Naive thymus-derived CD4-positive, alpha-beta T cell (primary cell): ENCODE measurements around the gene CCDC159. TPM values are rescaled to one million over a fixed set of nuclear protein-coding genes. Genes with fewer than 3 reads are reported as not detected.
"Not testable (repeated sequence)": the region's sequence is repeated elsewhere in the genome, so short reads cannot be mapped to it uniquely, and the experiment has no call there.

Experiments
- ATAC-seq: fragments of 150-1000 bp; cut with Tn5 transposase; 2 replicates; pipeline ENCODE4 v1.10.0; 2021; ENCODE audit warnings: mild to moderate bottlenecking, moderate library complexity
- CTCF ChIA-PET: fragments of 350-600 bp; sonication (Branson Sonifier 250); formaldehyde crosslinking; loops from one replicate; lab custom pipeline; 2021; ENCODE audit warnings: antibody characterized with exemption; lab: Charles Lee
- POLR2A ChIA-PET: fragments of 350-600 bp; sonication (Branson Sonifier 250); formaldehyde crosslinking; loops from one replicate; lab custom pipeline; 2021; ENCODE audit warnings: antibody characterized with exemption, inconsistent platforms; lab: Charles Lee
- DNase-seq, 9 donors: peaks; one replicate each; pipeline versions ENCODE4 v3.0.0 to v3.0.0-alpha.2; 2020 to 2022; ENCODE audit warnings: mixed read lengths in 1 of 9
- H3K27ac ChIP-seq: one replicate; pipeline ENCODE4 v1.7.0; 2013; ENCODE audit warnings: mild to moderate bottlenecking, low read depth, low read length, moderate library complexity
- H3K27me3 ChIP-seq, 2 donors: one replicate each; pipeline ENCODE4 v1.7.0; 2013; ENCODE audit warnings: low read length in 2 of 2, mild to moderate bottlenecking in 2 of 2, moderate library complexity in 2 of 2; ENCODE audit not compliant: control insufficient read depth in 2 of 2, insufficient read depth in 2 of 2
- H3K36me3 ChIP-seq, 3 experiments: 1 replicate in 2 of 3; 2 replicates in 1 of 3; pipeline ENCODE4 v1.7.0; 2013; ENCODE audit warnings: low read length in 3 of 3, mild to moderate bottlenecking in 3 of 3, moderate library complexity in 1 of 3; ENCODE audit not compliant: insufficient read depth in 3 of 3, control insufficient read depth in 2 of 3
- H3K4me1 ChIP-seq, 2 donors: one replicate each; pipeline ENCODE4 v1.7.0; 2013; ENCODE audit warnings: low read length in 2 of 2, mild to moderate bottlenecking in 2 of 2, moderate library complexity in 1 of 2; ENCODE audit not compliant: control insufficient read depth in 2 of 2, insufficient read depth in 2 of 2
- H3K4me3 ChIP-seq: 2 replicates; pipeline ENCODE4 v1.7.0; 2013; ENCODE audit warnings: mild to moderate bottlenecking, low read length
- H3K9me3 ChIP-seq, 3 experiments: 1 replicate in 2 of 3; 2 replicates in 1 of 3; pipeline ENCODE4 v1.7.0; 2013; ENCODE audit warnings: low read length in 3 of 3; ENCODE audit not compliant: control insufficient read depth in 2 of 3
- H3K27ac Mint-ChIP-seq, 9 donors: one replicate each; pipeline ENCODE4 v1.8.0; 2020 to 2022; ENCODE audit warnings: mixed read lengths in 9 of 9, mild to moderate bottlenecking in 8 of 9, moderate library complexity in 5 of 9, inconsistent platforms in 2 of 9
- H3K27me3 Mint-ChIP-seq, 5 donors: one replicate each; pipeline ENCODE4 v1.8.0; 2021 to 2022; ENCODE audit warnings: mixed read lengths in 5 of 5, mild to moderate bottlenecking in 1 of 5
- H3K36me3 Mint-ChIP-seq, 5 donors: one replicate each; pipeline ENCODE4 v1.8.0; 2020 to 2022; ENCODE audit warnings: mixed read lengths in 5 of 5, mild to moderate bottlenecking in 3 of 5, inconsistent platforms in 1 of 5
- H3K4me1 Mint-ChIP-seq, 7 donors: one replicate each; pipeline ENCODE4 v1.8.0; 2020 to 2022; ENCODE audit warnings: mixed read lengths in 7 of 7, mild to moderate bottlenecking in 3 of 7, inconsistent platforms in 1 of 7
- H3K4me3 Mint-ChIP-seq, 10 donors: one replicate each; pipeline ENCODE4 v1.8.0; 2020 to 2022; ENCODE audit warnings: mild to moderate bottlenecking in 10 of 10, mixed read lengths in 10 of 10, moderate library complexity in 6 of 10, inconsistent platforms in 2 of 10
- H3K9me3 Mint-ChIP-seq, 11 donors: one replicate each; pipeline ENCODE4 v1.8.0; 2020 to 2022; ENCODE audit warnings: mixed read lengths in 11 of 11, mild to moderate bottlenecking in 4 of 11, inconsistent platforms in 1 of 11, moderate library complexity in 1 of 11
- intact Hi-C, 2 donors: fragments of 100-400 bp; cut with micrococcal nuclease; formaldehyde crosslinking; loops; one replicate each; pipeline ENCODE4 v1.15.1; 2023
- polyA plus RNA-seq, 2 donors: library from polyadenylated mRNA; unstranded; fragments of 300-500 nt; fragmentation: Illumina TruSeq; gene quantifications; one replicate each; pipeline ENCODE4 v1.2.3, GENCODE V29; 2021
- total RNA-seq, 6 experiments: library from RNA in 5 of 6; stranded (reverse) in 5 of 6; gene quantifications; 1 replicate in 5 of 6; 2 replicates in 1 of 6; pipeline ENCODE4 v1.2.3 and lab custom pipeline; 2021 to 2026

Gene CCDC159
- total and polyA plus RNA-seq, 7 experiments from 2014 or later = 10.0 to 87.4 (median 57.5) TPM

DNA sequence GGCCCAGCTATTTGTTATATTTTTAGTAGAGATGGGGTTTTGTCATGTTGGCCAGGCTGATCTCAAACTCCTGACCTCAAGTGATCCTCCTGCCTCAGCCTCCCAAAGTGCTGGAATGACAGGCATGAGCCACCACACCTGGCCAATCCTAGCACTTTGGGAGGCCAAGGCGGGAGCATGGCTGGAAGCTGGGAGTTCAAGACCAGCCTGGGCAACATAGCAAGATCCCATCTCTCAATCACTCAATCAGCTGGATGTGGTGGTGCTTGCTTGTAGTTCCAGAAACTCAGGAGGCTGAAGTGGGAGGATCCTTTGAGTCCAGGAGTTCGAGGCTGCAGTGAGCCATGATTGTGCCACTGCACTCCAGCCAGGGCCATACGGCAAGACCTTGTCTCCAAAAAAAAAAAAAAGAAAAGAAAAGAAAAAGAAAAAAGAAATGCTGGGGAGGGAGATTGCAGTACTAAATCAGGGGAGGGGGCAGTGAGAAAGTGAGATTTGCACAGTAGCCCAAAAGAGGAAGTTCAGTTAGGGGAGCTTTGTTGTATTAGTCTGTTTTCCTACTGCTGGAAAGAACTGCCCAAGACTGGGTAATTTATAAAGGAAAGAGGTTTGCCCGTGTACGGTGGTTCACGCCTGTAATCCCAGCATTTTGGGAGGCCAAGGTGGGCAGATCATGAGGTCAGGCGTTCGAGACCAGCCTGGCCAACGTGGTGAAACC is 25.9 kb upstream of the CCDC159 start:
- Mint-ChIP-seq H3K27me3 (peaks cover 4 to 25% (median 7%) of the 10 kb centered on the region in 5 donors), H3K27ac (peak overlapping the region in 1 of 9 donors; percentile 37), H3K4me1 (peaks cover 12 to 32% (median 17%) of the 10 kb centered on the region in 7 donors)
- H3K9me3 ChIP-seq, intact Hi-C loops, H3K27ac ChIP-seq, H3K36me3 ChIP-seq, H3K4me3 Mint-ChIP-seq, H3K36me3 Mint-ChIP-seq, H3K9me3 Mint-ChIP-seq, DNase-seq, ATAC-seq, H3K4me3 ChIP-seq, CTCF ChIA-PET, H3K27me3 ChIP-seq: not testable (repeated sequence)
- POLR2A ChIA-PET = interaction anchor here (0.6 kb wide), 1 partner anchor 718 kb away, joined by 4 read pairs; no protein-coding TSS in a partner anchor
- peaks cover 0 to 12% of the 10 kb centered on the region in 2 donors for H3K4me1 ChIP-seq

DNA sequence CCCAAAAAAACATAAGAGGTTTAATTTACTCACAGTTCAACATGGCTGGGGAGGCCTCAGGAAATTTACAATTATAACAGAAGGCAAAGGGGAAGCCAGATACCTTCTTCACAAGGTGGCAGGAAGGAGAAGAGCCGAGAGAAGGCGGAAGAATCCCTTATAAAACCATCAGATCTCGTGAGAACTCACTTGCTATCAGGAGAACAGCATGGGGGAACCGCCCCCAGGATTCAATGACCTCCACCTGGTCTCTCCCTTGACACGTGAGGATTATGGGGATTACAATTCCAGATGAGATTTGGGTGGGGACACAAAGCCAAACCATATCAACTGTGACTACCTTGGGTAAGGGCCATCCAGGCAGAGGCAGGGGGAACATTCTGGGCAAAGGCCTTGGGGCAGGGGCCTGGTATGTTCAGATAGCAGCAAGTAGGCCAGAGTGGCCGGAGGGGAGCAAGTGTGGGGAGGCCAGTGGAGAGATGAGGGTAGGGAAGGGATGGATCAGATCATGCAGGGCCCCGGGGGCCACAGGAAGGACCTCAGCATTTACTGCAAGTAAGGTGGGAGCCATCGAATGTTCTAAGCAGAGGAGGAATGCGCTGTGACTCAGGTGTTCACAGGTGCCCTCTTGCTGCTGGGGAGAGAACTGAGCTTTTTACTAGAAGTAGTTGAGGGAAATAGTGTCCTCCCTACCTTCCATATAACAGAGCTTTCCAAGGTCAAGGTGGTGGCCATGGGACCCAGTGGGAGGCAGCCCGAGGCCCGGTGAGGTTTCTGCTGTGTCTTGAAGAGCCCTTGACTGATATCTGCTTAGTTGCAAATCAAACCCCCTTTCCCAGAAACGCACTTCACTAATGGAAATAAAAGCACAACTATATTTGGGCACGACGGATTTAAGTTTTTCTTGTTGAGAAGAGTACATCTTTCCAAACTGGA is 24.9 kb upstream of the CCDC159 start:
- ChIA-PET CTCF (interaction anchor here (0.6 kb wide), 1 partner anchor 53 kb away, joined by 3 read pairs; the partner anchor contains the start of gene SWSAP1), POLR2A (no interaction called here)
- no peak for DNase-seq
- no peaks in the 10 kb centered on the region for H3K27me3 ChIP-seq
- peaks cover 0 to 3% (median 0%) of the 10 kb centered on the region in 3 experiments for H3K36me3 ChIP-seq
- no peak overlapping the region for H3K27ac ChIP-seq
- peaks cover 4 to 25% (median 7%) of the 10 kb centered on the region in 5 donors for H3K27me3 Mint-ChIP-seq
- H3K4me3 Mint-ChIP-seq = no peak overlapping the region
- intact Hi-C loops = no loop called here
- H3K4me3 ChIP-seq = no peak overlapping the region
- H3K36me3 Mint-ChIP-seq = peaks cover 0 to 5% (median 0%) of the 10 kb centered on the region in 5 donors
- peaks cover 0 to 1% (median 0%) of the 10 kb centered on the region in 11 donors for H3K9me3 Mint-ChIP-seq
- H3K4me1 ChIP-seq = peaks cover 0 to 12% of the 10 kb centered on the region in 2 donors
- peak overlapping the region in 2 of 9 donors; percentile 37 to 48 for H3K27ac Mint-ChIP-seq
- peaks cover 12 to 32% (median 17%) of the 10 kb centered on the region in 7 donors for H3K4me1 Mint-ChIP-seq
- H3K9me3 ChIP-seq = no peaks in the 10 kb centered on the region
- no peak for ATAC-seq

DNA sequence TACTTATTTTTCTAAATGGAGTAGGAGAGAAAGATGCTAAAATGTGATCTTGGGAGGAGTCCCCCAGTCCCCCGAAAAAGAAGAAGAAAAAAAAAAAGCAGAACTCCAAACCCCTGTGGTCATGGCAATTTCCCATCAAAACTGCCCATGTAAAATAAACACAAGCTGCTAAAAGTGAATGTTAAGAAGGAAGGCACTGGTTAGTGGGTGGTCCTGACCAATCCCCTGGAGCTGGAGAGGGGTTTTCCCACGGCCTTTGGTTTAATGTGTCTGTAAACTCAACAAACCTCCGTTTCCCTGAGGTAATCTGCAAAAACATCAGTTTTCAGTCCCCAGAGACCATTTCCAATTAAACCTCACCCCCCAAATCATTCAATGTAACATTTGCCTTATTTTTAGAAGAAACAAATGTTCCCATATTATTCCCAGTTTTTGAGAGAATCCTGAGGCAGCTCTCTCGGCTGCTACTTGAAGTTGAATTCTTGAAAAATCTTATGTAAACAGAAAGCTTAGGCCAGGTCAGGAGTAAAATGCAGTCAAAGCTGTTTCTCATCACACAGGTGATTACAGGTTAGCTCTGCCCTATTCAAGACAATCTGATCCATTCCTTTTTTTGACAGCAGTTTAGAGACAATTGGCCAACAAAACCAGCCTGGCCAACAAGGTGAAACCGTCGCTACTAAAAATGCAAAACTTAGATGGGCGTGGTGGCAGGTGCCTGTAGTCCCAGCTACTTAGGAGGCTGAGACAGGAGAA is 23.9 kb upstream of the CCDC159 start:
- Histone ChIP-seq H3K4me1 (peaks cover 0 to 12% of the 10 kb centered on the region in 2 donors), H3K27me3 (no peaks in the 10 kb centered on the region), H3K36me3 (peaks cover 0 to 3% (median 0%) of the 10 kb centered on the region in 3 experiments), H3K4me3 (no peak overlapping the region), H3K9me3 (no peaks in the 10 kb centered on the region), H3K27ac (no peak overlapping the region)
- H3K9me3 Mint-ChIP-seq = no peaks in the 10 kb centered on the region
- no peak overlapping the region for H3K4me3 Mint-ChIP-seq
- H3K4me1 Mint-ChIP-seq = peaks cover 12 to 32% (median 17%) of the 10 kb centered on the region in 7 donors
- peaks cover 0 to 10% (median 5%) of the 10 kb centered on the region in 5 donors for H3K36me3 Mint-ChIP-seq
- intact Hi-C loops = no loop called here
- ChIA-PET CTCF (no interaction called here), POLR2A (no interaction called here)
- peaks cover 0 to 18% (median 0%) of the 10 kb centered on the region in 5 donors for H3K27me3 Mint-ChIP-seq
- H3K27ac Mint-ChIP-seq = no peak overlapping the region
- ATAC-seq (no peak), DNase-seq (no peak)

DNA sequence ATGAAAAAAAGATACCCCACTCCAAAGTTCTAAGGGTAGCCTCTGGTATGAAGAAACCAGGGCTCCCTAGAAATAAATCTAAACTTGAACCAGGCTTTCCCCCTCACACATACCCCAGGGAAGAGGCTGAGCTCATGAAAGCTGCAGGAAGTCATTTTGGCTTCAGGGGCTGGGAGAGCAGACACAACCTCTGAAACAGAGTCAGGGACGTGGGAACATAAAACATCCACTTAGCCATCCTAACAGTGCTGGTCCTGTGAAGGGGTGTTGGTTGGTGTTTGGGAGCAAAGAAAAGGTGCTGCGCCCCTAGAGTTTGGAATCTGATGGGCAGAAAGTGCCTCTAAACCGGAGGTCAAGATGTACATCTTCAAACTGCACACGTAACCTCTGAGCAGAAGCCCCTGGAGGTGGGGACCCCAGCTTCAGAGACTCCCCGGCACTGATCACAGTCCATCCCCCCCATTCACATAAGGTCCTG is 22.7 kb upstream of the CCDC159 start:
- H3K4me3 ChIP-seq = no peak overlapping the region
- no peak overlapping the region for H3K27ac ChIP-seq
- H3K4me1 ChIP-seq = peaks cover 0 to 12% of the 10 kb centered on the region in 2 donors
- H3K36me3 Mint-ChIP-seq = peaks cover 0 to 10% (median 5%) of the 10 kb centered on the region in 5 donors
- no peak for ATAC-seq
- intact Hi-C loops = no loop called here
- peaks cover 12 to 32% (median 17%) of the 10 kb centered on the region in 7 donors for H3K4me1 Mint-ChIP-seq
- no peaks in the 10 kb centered on the region for H3K9me3 ChIP-seq
- no peaks in the 10 kb centered on the region for H3K9me3 Mint-ChIP-seq
- H3K36me3 ChIP-seq = peaks cover 0 to 3% (median 0%) of the 10 kb centered on the region in 3 experiments
- CTCF ChIA-PET = no interaction called here
- no peaks in the 10 kb centered on the region for H3K27me3 ChIP-seq
- DNase-seq = no peak
- POLR2A ChIA-PET = interaction anchor here (1.7 kb wide), 1 partner anchor 23 kb away, joined by 4 read pairs; the partner anchor contains the start of genes CCDC159 and TMEM205
- H3K27me3 Mint-ChIP-seq = peaks cover 0 to 13% (median 0%) of the 10 kb centered on the region in 5 donors
- peak overlapping the region in 6 of 9 donors; percentile 56 to 92 (median 73) for H3K27ac Mint-ChIP-seq
- peak overlapping the region in 8 of 10 donors; percentile 47 to 77 (median 61) for H3K4me3 Mint-ChIP-seq

DNA sequence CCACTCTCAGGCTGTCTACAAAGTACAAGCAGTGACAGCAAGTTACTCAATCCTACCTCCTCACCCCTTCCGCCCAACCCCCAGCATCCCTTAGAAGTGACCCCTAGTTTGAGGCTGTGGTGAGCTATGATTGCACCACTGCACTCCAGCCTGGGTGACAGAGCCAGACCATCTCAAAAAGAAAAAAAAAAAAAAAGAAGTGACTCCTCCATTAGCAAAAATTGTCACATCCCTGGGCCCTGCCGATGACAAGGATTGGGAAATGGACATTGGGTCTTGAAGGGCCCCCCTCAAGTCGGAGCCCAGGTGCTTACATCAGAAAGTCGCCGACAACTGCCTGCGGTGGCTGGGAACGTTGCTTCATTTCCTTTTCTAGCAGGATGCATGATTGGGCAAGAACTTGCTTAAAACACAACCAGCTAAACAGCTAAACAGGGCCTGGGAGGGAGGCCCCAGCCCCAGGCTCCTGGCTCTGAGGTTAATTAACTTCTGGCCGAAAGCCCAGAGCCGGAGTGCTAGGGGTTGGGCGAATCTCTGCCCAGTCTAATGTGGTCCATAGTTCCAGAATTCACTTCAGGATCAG is 22.1 kb upstream of the CCDC159 start:
- Histone ChIP-seq H3K4me3 (no peak overlapping the region), H3K27ac (no peak overlapping the region), H3K9me3 (no peaks in the 10 kb centered on the region), H3K36me3 (peaks cover 0 to 3% (median 0%) of the 10 kb centered on the region in 3 experiments), H3K27me3 (no peaks in the 10 kb centered on the region), H3K4me1 (peaks cover 0 to 12% of the 10 kb centered on the region in 2 donors)
- peaks cover 12 to 32% (median 17%) of the 10 kb centered on the region in 7 donors for H3K4me1 Mint-ChIP-seq
- peak overlapping the region; percentile 47 to 77 (median 62) for H3K4me3 Mint-ChIP-seq
- POLR2A ChIA-PET = interaction anchor here (1.6 to 1.7 kb wide), 2 partner anchors 22 to 57 kb away, joined by 4 read pairs; partner anchors contain the start of genes CCDC159 and TMEM205
- H3K36me3 Mint-ChIP-seq = peaks cover 0 to 10% (median 5%) of the 10 kb centered on the region in 5 donors
- H3K27me3 Mint-ChIP-seq = peaks cover 0 to 13% (median 0%) of the 10 kb centered on the region in 5 donors
- peak overlapping the region in 7 of 9 donors; percentile 54 to 92 (median 69) for H3K27ac Mint-ChIP-seq
- intact Hi-C loops = no loop called here
- CTCF ChIA-PET = no interaction called here
- H3K9me3 Mint-ChIP-seq = no peaks in the 10 kb centered on the region
- ATAC-seq (peak; percentile 79), DNase-seq (peak in 7 of 9 donors; percentile 18 to 38 (median 23))
